Right lobe of liver (tissue), 4 donors: Measurements from ENCODE around the gene RGS3.

ENCODE experiments used
- CTCF ChIP-seq, 4 donors: fragments of 200-600 bp in 3 of 4; fragments of 450-650 bp in 1 of 4; IDR thresholded peaks; one replicate each; pipeline versions ENCODE4 v1.5.1 to v1.8.0; 2016 to 2022; ENCODE audit warnings: antibody characterized with exemption in 4 of 4, mild to moderate bottlenecking in 2 of 4
- POLR2A ChIP-seq: fragments of 450-650 bp; IDR thresholded peaks from one replicate; pipeline ENCODE4 v1.6.1; 2017; ENCODE audit warnings: antibody characterized with exemption, mild to moderate bottlenecking
- donor health status: DM: no; HTN: no; CAD: no.
- donor health status: DM: no; HTN: no; CAD: no.
- donor health status: DM: no; HTN: yes; CAD: no.

- TF ChIP-seq POLR2A, result no peak
- TF ChIP-seq CTCF (IDR thresholded peaks at IDR 0.05), result no peak
These were observed 13.5 kb downstream of the RGS3 start for GRCh38 chr9:113477058-113477457.
